ENCODE measurements around the gene ALLC. TPM values are rescaled to one million over a fixed set of nuclear protein-coding genes. Genes with fewer than 3 reads are reported as not detected.

Gene ALLC
- not detected for total RNA-seq

DNA sequence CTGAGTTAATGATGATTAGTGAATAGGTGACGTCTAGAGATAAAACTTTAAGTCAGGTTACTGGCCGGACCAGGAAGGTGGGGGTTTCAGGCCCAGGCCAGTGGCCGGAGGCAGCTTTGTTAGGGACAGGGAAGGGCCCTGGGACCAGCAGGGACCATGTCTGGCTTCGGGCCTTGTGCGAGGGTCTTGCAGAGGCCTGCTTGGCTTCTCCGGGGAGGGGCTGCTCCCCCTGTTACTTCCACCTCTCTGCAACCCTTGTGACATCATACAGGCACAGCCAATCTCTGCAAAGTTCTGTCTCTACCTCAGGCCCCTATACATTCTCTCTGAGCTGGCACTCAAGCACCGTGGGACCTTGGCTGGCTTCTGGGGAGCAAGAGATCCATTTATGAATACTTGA, at the start of gene ALLC:
TSS of gene ALLC (plus strand) at position 320 of the 400 bp plus-strand sequence. CDS start 12,958 bp downstream, outside the sequence.

DNA sequence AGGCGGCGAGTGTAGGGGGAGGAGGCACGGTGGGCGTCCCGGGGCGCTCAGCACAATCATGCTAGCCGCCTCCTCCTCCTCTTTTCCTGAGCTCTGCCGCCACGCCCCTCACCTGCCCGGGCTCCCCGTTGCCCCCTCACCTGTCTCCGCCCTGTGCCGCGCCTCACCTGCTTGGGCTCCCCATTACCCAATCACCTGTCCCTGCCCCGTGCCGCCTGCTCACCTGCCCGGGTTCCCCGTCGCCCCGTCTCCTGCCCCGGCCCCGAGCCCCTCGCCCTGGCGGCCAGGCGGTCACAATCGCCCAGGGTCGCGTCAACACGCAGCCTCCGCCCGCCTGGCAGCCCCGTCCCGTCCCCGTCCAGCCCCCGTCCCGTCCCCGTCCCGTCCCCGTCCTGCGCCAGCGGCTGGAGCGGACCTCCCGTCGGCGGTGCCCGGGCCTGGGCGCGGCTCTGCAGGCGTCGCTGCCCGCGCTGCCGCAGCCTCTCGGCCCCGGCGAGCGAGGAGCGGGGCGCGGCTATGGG, 45.3 kb downstream of the ALLC start, which contains the start of gene DCDC2C:
TSS of gene DCDC2C (plus strand) at position 340 of the 521 bp plus-strand sequence. CDS start at position 517, 177 bp downstream.

Small RNA genes within 50 kb of the gene (small RNA-seq; reads per million reads assigned to genes)
- gene TMSB4XP2 = not detected

Other genes starting within 250 kb of the ALLC start
- gene ADI1, start 138.7 kb upstream of the ALLC start, total RNA-seq = 11.5 TPM
- gene RNASEH1, start 99.9 kb upstream of the ALLC start, total RNA-seq = 18.7 TPM
- 838 TPM for gene RPS7, start 82.9 kb upstream of the ALLC start, total RNA-seq
- 1.2 TPM for gene COLEC11, start 63.1 kb upstream of the ALLC start, total RNA-seq
- gene DCDC2C, start 45.4 kb downstream of the ALLC start, total RNA-seq = 0.69 TPM

Measured in diencephalon (tissue), 1 donor.